Endothelial cell of umbilical vein (primary cell): ENCODE measurements around the gene ADCY2. TPM values are rescaled to one million over a fixed set of nuclear protein-coding genes. Genes with fewer than 3 reads are reported as not detected.

Experiments
- BruUV-seq: library from RNA; stranded (reverse); fragments of 400-500 nt; replicated peaks from 2 replicates; lab custom pipeline; 2021; lab: Mats Ljungman, UMichigan
- CTCF ChIA-PET: fragments of 300-600, 350-600 bp; sonication (Branson Sonifier 250); formaldehyde crosslinking; loops from one replicate; lab custom pipeline; 2021; ENCODE audit warnings: antibody characterized with exemption, inconsistent platforms; lab: Charles Lee
- POLR2A ChIA-PET: fragments of 300-600, 350-600 bp; sonication (Branson Sonifier 250); formaldehyde crosslinking; loops from one replicate; lab custom pipeline; 2021; ENCODE audit warnings: antibody characterized with exemption, inconsistent platforms; lab: Charles Lee
- DNase-seq: peaks from one replicate; pipeline ENCODE4 v3.0.0-alpha.2; 2011; ENCODE audit warnings: low read depth, low spot score
- FAIRE-seq: peaks from 2 replicates; lab custom pipeline; 2011; peaks lifted over from hg19 to GRCh38; lab: Jason Lieb, UNC
- H2AFZ ChIP-seq: 2 replicates; pipeline ENCODE4 v1.6.0; 2012; ENCODE audit warnings: low read depth, low read length, control low read depth, inconsistent platforms
- H3K27ac ChIP-seq: 2 replicates; pipeline ENCODE4 v1.5.1; 2011; ENCODE audit warnings: low read depth, mild to moderate bottlenecking, control low read depth, low read length, moderate library complexity; ENCODE audit not compliant: insufficient read depth
- H3K27me3 ChIP-seq, 2 experiments: 2 replicates each; pipeline versions ENCODE4 v1.6.0 to v1.6.1; 2011; ENCODE audit warnings: low read length in 2 of 2, mixed read lengths in 1 of 2; ENCODE audit not compliant: control insufficient read depth in 2 of 2, insufficient read depth in 2 of 2
- H3K36me3 ChIP-seq, 2 experiments: 2 replicates in 1 of 2; 3 replicates in 1 of 2; pipeline ENCODE4 v1.5.1; 2011; ENCODE audit warnings: low read length in 2 of 2, mild to moderate bottlenecking in 1 of 2, moderate library complexity in 1 of 2; ENCODE audit not compliant: control insufficient read depth in 2 of 2, insufficient read depth in 2 of 2; ENCODE audit errors: extremely low read depth in 1 of 2
- H3K4me1 ChIP-seq: 3 replicates; pipeline ENCODE4 v1.5.1; 2011; ENCODE audit warnings: mild to moderate bottlenecking, low read length; ENCODE audit not compliant: control insufficient read depth, insufficient read depth; ENCODE audit errors: extremely low read depth
- H3K4me2 ChIP-seq: 2 replicates; pipeline ENCODE4 v1.6.1; 2011; ENCODE audit warnings: low read length, control low read depth, mixed read lengths; ENCODE audit not compliant: insufficient read depth
- H3K4me3 ChIP-seq, 3 experiments: fragments of 200-600 bp in 1 of 3; sonication (generic), shearing (Covaris generic) in 1 of 3; replicated peaks in 1 of 3; 2 replicates each; pipeline ENCODE4 v1.5.1; 2011 to 2016; ENCODE audit warnings: control low read depth in 3 of 3, low read length in 3 of 3, mild to moderate bottlenecking in 2 of 3, inconsistent platforms in 1 of 3, low read depth in 1 of 3, moderate library complexity in 1 of 3; ENCODE audit not compliant: insufficient read depth in 1 of 3
- H3K79me2 ChIP-seq: 2 replicates; pipeline ENCODE4 v1.6.0; 2012; ENCODE audit warnings: low read length, inconsistent platforms; ENCODE audit not compliant: control insufficient read depth, insufficient read depth
- H3K9ac ChIP-seq: replicated peaks from 2 replicates; pipeline ENCODE3; 2011; ENCODE audit warnings: low read length, control low read depth; ENCODE audit not compliant: insufficient read depth; ENCODE audit errors: extremely low read depth
- H3K9me1 ChIP-seq: replicated peaks from 3 replicates; pipeline ENCODE4 v1.6.0; 2011; ENCODE audit warnings: mild to moderate bottlenecking, low read length; ENCODE audit not compliant: control insufficient read depth, insufficient read depth; ENCODE audit errors: extremely low read depth
- H3K9me3 ChIP-seq: replicated peaks from 2 replicates; pipeline ENCODE4 v1.5.1; 2012; ENCODE audit warnings: low read length, inconsistent platforms; ENCODE audit not compliant: control insufficient read depth, insufficient read depth
- H4K20me1 ChIP-seq: replicated peaks from 2 replicates; pipeline ENCODE3; 2011; ENCODE audit warnings: mild to moderate bottlenecking, low read length; ENCODE audit not compliant: control insufficient read depth, insufficient read depth; ENCODE audit errors: extremely low read depth
- CTCF ChIP-seq, 2 donors: IDR thresholded peaks; 1 replicate in 1 of 2; 2 replicates in 1 of 2; pipeline ENCODE4 v1.5.1; 2011; ENCODE audit warnings: low read length in 2 of 2, mild to moderate bottlenecking in 2 of 2, moderate library complexity in 2 of 2, control low read depth in 1 of 2, inconsistent platforms in 1 of 2, low read depth in 1 of 2; ENCODE audit not compliant: insufficient read depth in 1 of 2; ENCODE audit errors: extremely low read depth in 1 of 2
- EZH2 ChIP-seq: IDR thresholded peaks from 2 replicates; pipeline ENCODE4 v1.6.1; 2012; ENCODE audit warnings: borderline replicate concordance, low read depth, mild to moderate bottlenecking, moderate library complexity, low read length, inconsistent platforms; ENCODE audit not compliant: severe bottlenecking
- FOS ChIP-seq: IDR thresholded peaks from 2 replicates; pipeline ENCODE4 v1.6.1; 2011; ENCODE audit warnings: mild to moderate bottlenecking, low read length, moderate library complexity, borderline replicate concordance; ENCODE audit not compliant: insufficient read depth
- GATA2 ChIP-seq: IDR thresholded peaks from 2 replicates; pipeline ENCODE4 v1.7.0; 2011; ENCODE audit warnings: low read depth, mild to moderate bottlenecking, moderate library complexity, mixed read lengths, low read length; ENCODE audit not compliant: insufficient read length, insufficient read depth
- JUN ChIP-seq: IDR thresholded peaks from 2 replicates; pipeline ENCODE4 v1.6.1; 2011; ENCODE audit warnings: borderline replicate concordance, low read depth; ENCODE audit not compliant: insufficient read length, insufficient read depth
- MAX ChIP-seq: IDR thresholded peaks from 2 replicates; pipeline ENCODE4 v1.6.1; 2011; ENCODE audit not compliant: insufficient read depth, insufficient read length
- MYC ChIP-seq: IDR thresholded peaks from one replicate; pipeline ENCODE4 v1.6.1; 2011; ENCODE audit warnings: mild to moderate bottlenecking, low read depth, low read length
- POLR2A ChIP-seq: IDR thresholded peaks from 2 replicates; pipeline ENCODE4 v1.6.1; 2012; ENCODE audit warnings: low read depth, mild to moderate bottlenecking, control low read depth, low read length
- POLR2AphosphoS5 ChIP-seq: IDR thresholded peaks from 2 replicates; pipeline ENCODE4 v1.6.1; 2012; ENCODE audit warnings: low read depth, mild to moderate bottlenecking, control low read depth, low read length, moderate library complexity; ENCODE audit not compliant: insufficient read depth
- dilution Hi-C: fragments of 300-500 bp; cut with MboI; formaldehyde crosslinking; loops from one replicate; pipeline ENCODE4 v1.15.0; 2019; ENCODE audit warnings: low sequenced_read_pairs; ENCODE audit not compliant: extremely low pct_ligation_motif_present
- intact Hi-C: fragments of 100-400 bp; cut with micrococcal nuclease; formaldehyde crosslinking; loops from one replicate; pipeline ENCODE4 v1.10.0; 2022
- polyA plus RNA-seq, 4 experiments: library from polyadenylated mRNA; depleted of rRNA in 3 of 4; stranded (reverse) in 3 of 4; unstranded in 1 of 4; fragments of >200 nt; gene quantifications; 2 replicates each; pipeline versions ENCODE4 v1.2.1 to v1.2.3, GENCODE V29; 2011 to 2012; ENCODE audit warnings: missing spikeins in 1 of 4
- total RNA-seq: library from RNA; stranded (reverse); gene quantifications from 2 replicates; pipeline ENCODE4 v1.2.3, GENCODE V29; 2021

ADCY2 gene
- total and polyA plus RNA-seq, 2 donors (not counting 3 experiments of a cell fraction or from before 2014, with no cell fraction given): under 0.01 TPM; not detected in 1

- POLR2A ChIA-PET: no interaction called here
- intact Hi-C loops (no loop called here), dilution Hi-C loops (no loop called here)
- CTCF ChIA-PET: no interaction called here
- H3K4me3 ChIP-seq: no peak overlapping the region
- H3K36me3 ChIP-seq: no peaks in the 10 kb centered on the region
- H3K9me1 ChIP-seq: no peaks in the 10 kb centered on the region
- H3K27me3 ChIP-seq: no peaks in the 10 kb centered on the region
- no peak overlapping the region for H3K27ac ChIP-seq
- no peak for TF ChIP-seq EZH2
- DNase-seq (no peak), FAIRE-seq (no peak)
- no peak overlapping the region for H2AFZ ChIP-seq
- H3K79me2 ChIP-seq: no peaks in the 10 kb centered on the region
- H3K4me2 ChIP-seq: no peak overlapping the region
- no peak overlapping the region for H3K9ac ChIP-seq
- H3K4me1 ChIP-seq: no peaks in the 10 kb centered on the region
- H3K9me3 ChIP-seq: no peaks in the 10 kb centered on the region
- BruUV-seq: no TSS peak
- no peaks in the 10 kb centered on the region for H4K20me1 ChIP-seq
These were observed 58.0 kb downstream of the ADCY2 start for GRCh38 chr5:7453947-7454346.

GRCh38 chr5:7456206-7456605 is 60.3 kb downstream of the ADCY2 start:
- no peak for DNase-seq
- dilution Hi-C loops (no loop called here), intact Hi-C loops (no loop called here)
- Histone ChIP-seq H4K20me1 (no peaks in the 10 kb centered on the region), H3K9me1 (no peaks in the 10 kb centered on the region), H3K27ac (no peak overlapping the region), H3K4me1 (no peaks in the 10 kb centered on the region), H3K27me3 (no peaks in the 10 kb centered on the region), H3K36me3 (no peaks in the 10 kb centered on the region), H2AFZ (no peak overlapping the region), H3K4me3 (no peak overlapping the region), H3K9me3 (no peaks in the 10 kb centered on the region), H3K4me2 (no peak overlapping the region), H3K9ac (no peak overlapping the region), H3K79me2 (no peaks in the 10 kb centered on the region)
- POLR2A ChIA-PET: no interaction called here
- CTCF ChIA-PET: no interaction called here
- TF ChIP-seq GATA2 (no peak), POLR2AphosphoS5 (no peak), JUN (no peak), FOS (no peak), EZH2 (no peak), MYC (no peak), MAX (no peak), POLR2A (no peak), CTCF (IDR thresholded peaks at IDR 0.05; ENCODE audit: extremely low read depth in 1 of 2, insufficient read depth in 1 of 2, low read depth in 1 of 2, low read length in 2 of 2) (no peak)
- no peak for FAIRE-seq
- BruUV-seq: no TSS peak
